Trophoblast cell (in vitro differentiated cells and primary cell): ENCODE data around the gene SH2B3.
"Not testable (repeated sequence)": the region's sequence is repeated elsewhere in the genome, so short reads cannot be mapped to it uniquely, and the experiment has no call there.

ENCODE experiments used
- DNase-seq, 2 donors: peaks; one replicate each; pipeline ENCODE4 v3.0.0-alpha.2; 2016
- H2AFZ ChIP-seq: 2 replicates; pipeline ENCODE4 v1.6.1; 2013; ENCODE audit warnings: low read length, moderate library complexity, mild to moderate bottlenecking; ENCODE audit not compliant: insufficient read depth, poor library complexity
- H2AK5ac ChIP-seq: 2 replicates; pipeline ENCODE4 v1.6.1; 2013; ENCODE audit warnings: mild to moderate bottlenecking, low read length
- H2BK120ac ChIP-seq: 2 replicates; pipeline ENCODE4 v1.6.1; 2013; ENCODE audit warnings: low read length, mild to moderate bottlenecking, moderate library complexity; ENCODE audit not compliant: insufficient read depth, poor library complexity
- H2BK12ac ChIP-seq: 2 replicates; pipeline ENCODE4 v1.6.1; 2013; ENCODE audit warnings: mild to moderate bottlenecking, low read length, moderate library complexity
- H2BK5ac ChIP-seq: 2 replicates; pipeline ENCODE4 v1.6.1; 2013; ENCODE audit warnings: low read length, low read depth, moderate library complexity, mild to moderate bottlenecking; ENCODE audit not compliant: poor library complexity
- H3K14ac ChIP-seq: 2 replicates; pipeline ENCODE4 v1.6.1; 2013; ENCODE audit warnings: mild to moderate bottlenecking, low read length
- H3K18ac ChIP-seq: 2 replicates; pipeline ENCODE4 v1.6.1; 2013; ENCODE audit warnings: mild to moderate bottlenecking, low read length
- H3K23ac ChIP-seq: 2 replicates; pipeline ENCODE4 v1.6.1; 2013; ENCODE audit warnings: low read length
- H3K27ac ChIP-seq: 2 replicates; pipeline ENCODE4 v1.5.1; 2013; ENCODE audit warnings: low read depth, mild to moderate bottlenecking, inconsistent platforms, low read length, moderate library complexity
- H3K27me3 ChIP-seq: 2 replicates; pipeline ENCODE4 v1.6.1; 2013; ENCODE audit warnings: inconsistent platforms, mild to moderate bottlenecking, low read length, moderate library complexity; ENCODE audit not compliant: insufficient read depth
- H3K36me3 ChIP-seq, 2 experiments: 1 replicate in 1 of 2; 2 replicates in 1 of 2; pipeline ENCODE4 v1.6.1; 2013; ENCODE audit warnings: low read length in 2 of 2, mild to moderate bottlenecking in 2 of 2, moderate library complexity in 1 of 2; ENCODE audit not compliant: insufficient read depth in 2 of 2, control insufficient read depth in 1 of 2
- H3K4ac ChIP-seq: 2 replicates; pipeline ENCODE4 v1.6.1; 2013; ENCODE audit warnings: low read depth, mild to moderate bottlenecking, low read length, moderate library complexity
- H3K4me1 ChIP-seq, 2 experiments: 1 replicate in 1 of 2; 2 replicates in 1 of 2; pipeline ENCODE4 v1.6.1; 2013; ENCODE audit warnings: low read length in 2 of 2, mild to moderate bottlenecking in 2 of 2, moderate library complexity in 1 of 2; ENCODE audit not compliant: insufficient read depth in 2 of 2, control insufficient read depth in 1 of 2
- H3K4me2 ChIP-seq: 2 replicates; pipeline ENCODE4 v1.6.1; 2013; ENCODE audit warnings: inconsistent platforms, mild to moderate bottlenecking, low read length, moderate library complexity
- H3K4me3 ChIP-seq: 2 replicates; pipeline ENCODE4 v1.5.1; 2013; ENCODE audit warnings: mild to moderate bottlenecking, low read depth, low read length, inconsistent platforms
- H3K79me1 ChIP-seq: one replicate; pipeline ENCODE4 v1.6.1; 2013; ENCODE audit warnings: low read length
- H3K79me2 ChIP-seq: 2 replicates; pipeline ENCODE4 v1.6.1; 2013; ENCODE audit warnings: low read length, mild to moderate bottlenecking; ENCODE audit not compliant: control insufficient read depth, insufficient read depth, poor library complexity
- H3K9ac ChIP-seq: 2 replicates; pipeline ENCODE4 v1.6.1; 2013; ENCODE audit warnings: mild to moderate bottlenecking, low read length
- H3K9me3 ChIP-seq: 2 replicates; pipeline ENCODE4 v1.6.1; 2013; ENCODE audit warnings: low read depth, mild to moderate bottlenecking, control low read depth, inconsistent platforms, low read length; ENCODE audit not compliant: insufficient read depth
- H4K12ac ChIP-seq: 2 replicates; pipeline ENCODE4 v1.6.1; 2013; ENCODE audit warnings: low read depth, mild to moderate bottlenecking, low read length, moderate library complexity
- H4K8ac ChIP-seq: 2 replicates; pipeline ENCODE4 v1.6.1; 2013; ENCODE audit warnings: low read depth, mild to moderate bottlenecking, low read length, moderate library complexity
- H4K91ac ChIP-seq: one replicate; pipeline ENCODE4 v1.6.1; 2013; ENCODE audit warnings: low read depth, mild to moderate bottlenecking, low read length, moderate library complexity
- WGBS: extraction: QIAGEN DNeasy Blood & Tissue Kit; methylation state at CpG from one replicate; pipeline ENCODE4 v1.1.7; 2013; ENCODE audit warnings: missing lambda C conversion rate; ENCODE audit not compliant: insufficient read length, insufficient coverage; ENCODE audit errors: extremely low coverage; 5-methylcytosine and 5-hydroxymethylcytosine counted together

Gene SH2B3

DNA sequence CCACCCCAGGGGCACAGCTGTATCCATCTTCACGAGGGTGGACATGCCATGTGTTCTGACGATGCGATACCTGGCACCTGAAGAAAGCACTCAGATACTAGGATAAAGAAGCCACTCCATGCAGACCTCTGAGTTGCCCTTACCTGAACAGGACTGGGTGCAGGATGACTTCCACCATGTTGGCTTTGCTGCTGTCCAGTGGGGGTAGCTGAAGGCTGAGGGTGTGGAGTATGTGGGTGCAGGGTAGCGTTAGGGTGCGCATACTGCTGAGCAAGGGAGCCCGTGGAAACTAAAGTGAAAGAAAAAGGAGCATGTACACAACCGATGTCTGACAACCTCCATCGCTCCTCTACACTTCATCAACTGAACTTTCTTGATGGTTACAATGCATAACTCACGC, 51.3 kb downstream of the SH2B3 start:
- H2AK5ac ChIP-seq, result no peak overlapping the region
- no peak overlapping the region for H4K12ac ChIP-seq
- no peaks in the 10 kb centered on the region for H3K79me2 ChIP-seq
- H3K9ac ChIP-seq, result no peak overlapping the region
- H3K4me2 ChIP-seq, result no peak overlapping the region
- WGBS, result no CpG with 5 or more reads among the region's 9 CpGs
- H2BK120ac ChIP-seq, result no peak overlapping the region
- no peak overlapping the region for H4K91ac ChIP-seq
- H3K27ac ChIP-seq, result no peak overlapping the region
- H4K8ac ChIP-seq, result no peak overlapping the region
- H3K4ac ChIP-seq, result no peak overlapping the region
- DNase-seq, result no peak
- H3K79me1 ChIP-seq, result no peaks in the 10 kb centered on the region
- no peak overlapping the region for H3K14ac ChIP-seq
- peaks cover 35 to 42% of the 10 kb centered on the region in 2 experiments for H3K36me3 ChIP-seq
- no peak overlapping the region for H3K4me3 ChIP-seq
- H3K18ac ChIP-seq, result no peak overlapping the region
- no peaks in the 10 kb centered on the region for H3K9me3 ChIP-seq
- no peak overlapping the region for H2BK12ac ChIP-seq
- H3K23ac ChIP-seq, result peak overlapping the region; percentile 8
- H2AFZ ChIP-seq, result no peak overlapping the region
- H3K4me1 ChIP-seq, result peaks cover 0 to 4% of the 10 kb centered on the region in 2 experiments
- no peak overlapping the region for H2BK5ac ChIP-seq
- no peaks in the 10 kb centered on the region for H3K27me3 ChIP-seq

DNA sequence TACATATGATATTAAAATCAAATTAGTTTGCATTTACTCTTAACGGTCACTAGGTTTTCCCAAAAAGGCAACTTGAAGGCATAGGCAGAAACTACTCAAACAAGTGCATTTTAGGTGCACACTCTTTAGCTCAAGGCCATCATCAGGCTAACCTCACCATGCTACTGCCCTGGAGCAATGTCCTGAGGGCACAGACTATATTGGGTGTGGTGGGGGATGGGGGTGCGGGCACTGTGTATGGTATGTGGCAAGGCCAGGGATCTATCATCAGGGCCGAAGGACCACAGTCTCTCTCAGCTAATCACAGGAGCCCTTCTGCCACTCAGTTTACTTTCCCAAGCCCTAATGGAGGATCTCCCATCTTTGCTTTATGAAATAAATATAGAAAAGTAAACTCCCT, 51.9 kb downstream of the SH2B3 start:
- Histone ChIP-seq H3K14ac (no peak overlapping the region), H2BK12ac (no peak overlapping the region), H4K8ac (no peak overlapping the region), H3K4me2 (no peak overlapping the region), H3K9me3 (no peaks in the 10 kb centered on the region), H3K18ac (no peak overlapping the region), H3K79me2 (no peaks in the 10 kb centered on the region), H3K79me1 (no peaks in the 10 kb centered on the region), H2BK5ac (no peak overlapping the region), H3K4me1 (peaks cover 0 to 4% of the 10 kb centered on the region in 2 experiments), H2AFZ (no peak overlapping the region), H4K91ac (no peak overlapping the region), H3K23ac (no peak overlapping the region), H2BK120ac (no peak overlapping the region), H4K12ac (no peak overlapping the region), H3K4ac (no peak overlapping the region), H3K27me3 (no peaks in the 10 kb centered on the region), H3K36me3 (peaks cover 35 to 42% of the 10 kb centered on the region in 2 experiments), H3K4me3 (no peak overlapping the region), H3K27ac (no peak overlapping the region), H2AK5ac (no peak overlapping the region), H3K9ac (no peak overlapping the region)
- no CpG with 5 or more reads among the region's 3 CpGs for WGBS
- DNase-seq, result peak in 1 of 2 donors; percentile 68

DNA sequence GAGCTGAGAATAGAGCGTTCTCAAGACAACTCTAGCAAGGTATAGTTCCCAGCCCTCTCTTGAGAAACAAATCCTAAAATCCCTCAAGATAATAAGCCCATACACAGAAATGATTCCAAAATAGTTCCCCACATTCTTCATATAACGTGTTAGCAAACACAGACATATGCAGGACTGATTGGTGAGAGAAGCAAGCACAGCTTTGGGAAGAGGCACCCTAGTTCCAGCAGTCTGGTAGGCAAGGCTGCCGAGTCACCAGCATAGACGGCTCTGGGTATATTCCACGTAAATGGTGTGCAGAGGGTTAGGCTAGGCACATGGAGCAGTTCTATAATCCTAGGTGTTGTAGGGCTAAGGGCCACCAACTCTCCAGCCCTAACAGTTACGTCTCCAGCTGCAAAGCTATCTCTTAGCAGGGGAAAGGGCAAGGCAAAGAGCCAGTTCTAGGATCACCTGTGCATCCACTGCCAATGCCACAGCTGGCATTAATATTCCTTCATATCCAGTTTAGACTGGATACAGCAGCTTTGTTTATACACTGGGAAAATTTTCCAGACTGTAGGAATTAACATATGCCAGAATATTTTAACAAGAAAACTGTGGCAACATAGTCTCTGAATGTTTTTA, 52.9 kb downstream of the SH2B3 start:
- Histone ChIP-seq H3K23ac (no peak overlapping the region), H4K91ac (no peak overlapping the region), H2AFZ (no peak overlapping the region), H3K4ac (no peak overlapping the region), H4K12ac (no peak overlapping the region), H2BK120ac (no peak overlapping the region), H4K8ac (no peak overlapping the region), H2BK12ac (no peak overlapping the region), H3K79me2 (no peaks in the 10 kb centered on the region), H3K9me3 (no peaks in the 10 kb centered on the region), H3K79me1 (no peaks in the 10 kb centered on the region), H3K14ac (no peak overlapping the region), H3K18ac (no peak overlapping the region), H3K36me3 (peaks cover 30 to 34% of the 10 kb centered on the region in 2 experiments), H3K27me3 (no peaks in the 10 kb centered on the region), H3K4me1 (peaks cover 0 to 4% of the 10 kb centered on the region in 2 experiments), H2AK5ac (no peak overlapping the region), H2BK5ac (no peak overlapping the region), H3K9ac (no peak overlapping the region), H3K4me2 (no peak overlapping the region), H3K27ac (no peak overlapping the region), H3K4me3 (no peak overlapping the region)
- DNase-seq, result no peak
- WGBS, result no CpG with 5 or more reads among the region's 6 CpGs

- H2BK5ac ChIP-seq, H3K27ac ChIP-seq, H3K4ac ChIP-seq, H3K79me2 ChIP-seq, H2AFZ ChIP-seq, H4K12ac ChIP-seq, H3K4me3 ChIP-seq, H2BK12ac ChIP-seq, H3K14ac ChIP-seq, H3K27me3 ChIP-seq, H2BK120ac ChIP-seq, H3K18ac ChIP-seq, H4K91ac ChIP-seq, DNase-seq, H3K4me2 ChIP-seq, H3K9me3 ChIP-seq, H4K8ac ChIP-seq, H3K4me1 ChIP-seq, H2AK5ac ChIP-seq, H3K23ac ChIP-seq, H3K79me1 ChIP-seq, H3K9ac ChIP-seq: not testable (repeated sequence)
- peaks cover 20 to 22% of the 10 kb centered on the region in 2 experiments for H3K36me3 ChIP-seq
- WGBS, result no CpG with 5 or more reads among the region's 11 CpGs
Observed at GRCh38 chr12:111460111-111460510, 54.4 kb downstream of the SH2B3 start.
